ENCODE data around the gene HAVCR2. TPM values are rescaled to one million over a fixed set of nuclear protein-coding genes. Genes with fewer than 3 reads are reported as not detected.

HAVCR2 gene
- polyA plus RNA-seq, 1 donor from 2014 or later = 1.1 TPM

DNA sequence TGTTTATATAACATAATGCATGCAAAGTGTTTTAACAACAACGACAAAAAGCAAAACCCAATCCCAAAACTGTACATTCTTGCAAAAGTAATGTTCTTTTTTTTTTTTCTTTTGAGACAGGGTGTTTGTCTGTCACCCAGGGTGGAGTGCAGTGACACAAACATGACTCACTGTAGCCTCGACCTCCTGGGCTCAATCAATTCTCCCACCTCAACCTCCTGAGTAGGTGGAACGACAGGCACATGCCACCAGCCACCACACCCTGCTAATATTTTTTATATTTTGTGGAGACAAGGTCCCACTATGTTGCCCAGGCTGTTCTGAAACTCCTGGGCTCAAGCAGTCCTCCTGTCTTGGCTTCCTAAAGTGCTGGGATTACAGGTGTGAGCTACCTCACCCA is 36.3 kb downstream of the HAVCR2 start:
- no peak overlapping the region for H3K9ac ChIP-seq (ENCODE audit: low read length)
- H3K4me3 ChIP-seq (ENCODE audit: low read length) = no peak overlapping the region
- H3K27ac ChIP-seq (ENCODE audit: low read length) = no peak overlapping the region
- H3F3A ChIP-seq (ENCODE audit: insufficient read depth, low read length, poor library complexity, severe bottlenecking) = no peaks in the 10 kb centered on the region
- no peaks in the 10 kb centered on the region for H3K9me3 ChIP-seq (ENCODE audit: low read length)
- H4K20me1 ChIP-seq (ENCODE audit: insufficient read depth) = no peaks in the 10 kb centered on the region
- H2AFZ ChIP-seq (ENCODE audit: low read depth, low read length) = no peak overlapping the region
- H3K79me2 ChIP-seq (replicated peaks; ENCODE audit: insufficient read depth, low read length) = no peaks in the 10 kb centered on the region
- no peaks in the 10 kb centered on the region for H3K27me3 ChIP-seq (ENCODE audit: insufficient read depth, low read depth, low read length)
- TF ChIP-seq EZH2 (IDR thresholded peaks at IDR 0.05; ENCODE audit: borderline replicate concordance, insufficient read depth, low read length, poor library complexity, severe bottlenecking) (no peak), EP300 (conservative IDR thresholded peaks at IDR 0.05; ENCODE audit: poor library complexity, severe bottlenecking) (no peak), TAF1 (IDR thresholded peaks at IDR 0.05; ENCODE audit: low read depth) (no peak), SMC3 (conservative IDR thresholded peaks at IDR 0.05; ENCODE audit: poor library complexity) (no peak), POLR2AphosphoS5 (IDR thresholded peaks at IDR 0.05) (no peak), CTCF (IDR thresholded peaks at IDR 0.05; ENCODE audit: poor library complexity, severe bottlenecking) (no peak), MXI1 (conservative IDR thresholded peaks at IDR 0.05; ENCODE audit: poor library complexity, severe bottlenecking) (no peak), RAD21 (conservative IDR thresholded peaks at IDR 0.05) (no peak)
- TF ChIP-seq, protein P1, sequence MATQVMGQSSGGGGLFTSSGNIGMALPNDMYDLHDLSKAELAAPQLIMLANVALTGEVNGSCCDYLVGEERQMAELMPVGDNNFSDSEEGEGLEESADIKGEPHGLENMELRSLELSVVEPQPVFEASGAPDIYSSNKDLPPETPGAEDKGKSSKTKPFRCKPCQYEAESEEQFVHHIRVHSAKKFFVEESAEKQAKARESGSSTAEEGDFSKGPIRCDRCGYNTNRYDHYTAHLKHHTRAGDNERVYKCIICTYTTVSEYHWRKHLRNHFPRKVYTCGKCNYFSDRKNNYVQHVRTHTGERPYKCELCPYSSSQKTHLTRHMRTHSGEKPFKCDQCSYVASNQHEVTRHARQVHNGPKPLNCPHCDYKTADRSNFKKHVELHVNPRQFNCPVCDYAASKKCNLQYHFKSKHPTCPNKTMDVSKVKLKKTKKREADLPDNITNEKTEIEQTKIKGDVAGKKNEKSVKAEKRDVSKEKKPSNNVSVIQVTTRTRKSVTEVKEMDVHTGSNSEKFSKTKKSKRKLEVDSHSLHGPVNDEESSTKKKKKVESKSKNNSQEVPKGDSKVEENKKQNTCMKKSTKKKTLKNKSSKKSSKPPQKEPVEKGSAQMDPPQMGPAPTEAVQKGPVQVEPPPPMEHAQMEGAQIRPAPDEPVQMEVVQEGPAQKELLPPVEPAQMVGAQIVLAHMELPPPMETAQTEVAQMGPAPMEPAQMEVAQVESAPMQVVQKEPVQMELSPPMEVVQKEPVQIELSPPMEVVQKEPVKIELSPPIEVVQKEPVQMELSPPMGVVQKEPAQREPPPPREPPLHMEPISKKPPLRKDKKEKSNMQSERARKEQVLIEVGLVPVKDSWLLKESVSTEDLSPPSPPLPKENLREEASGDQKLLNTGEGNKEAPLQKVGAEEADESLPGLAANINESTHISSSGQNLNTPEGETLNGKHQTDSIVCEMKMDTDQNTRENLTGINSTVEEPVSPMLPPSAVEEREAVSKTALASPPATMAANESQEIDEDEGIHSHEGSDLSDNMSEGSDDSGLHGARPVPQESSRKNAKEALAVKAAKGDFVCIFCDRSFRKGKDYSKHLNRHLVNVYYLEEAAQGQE (IDR thresholded peaks at IDR 0.05; ENCODE audit: borderline replicate concordance) = no peak
- no peak overlapping the region for H3K4me2 ChIP-seq (ENCODE audit: low read length)
- no peaks in the 10 kb centered on the region for H3K9me2 ChIP-seq (ENCODE audit: insufficient read depth, low read length)
- H3K36me3 ChIP-seq (ENCODE audit: insufficient read depth, low read length) = no peaks in the 10 kb centered on the region

DNA sequence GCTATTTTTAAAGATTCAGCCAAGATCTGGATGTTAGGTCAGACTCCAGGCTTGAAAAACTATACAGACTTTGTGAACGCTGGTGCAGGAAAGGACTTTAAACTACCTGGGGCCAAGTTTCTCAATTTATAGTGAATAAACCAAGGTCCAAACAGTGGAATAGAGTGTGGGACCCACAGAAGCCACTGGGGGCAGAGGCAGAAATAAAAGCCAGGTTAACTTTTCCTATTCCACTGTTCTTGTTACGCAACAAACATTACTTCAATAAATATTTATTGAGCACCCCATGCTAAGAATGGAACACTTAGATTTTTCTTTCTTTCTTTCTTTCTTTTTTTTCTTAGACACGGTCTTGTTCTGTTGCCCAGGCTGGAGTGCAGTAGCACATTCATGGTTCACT is 38.9 kb downstream of the HAVCR2 start:
- Histone ChIP-seq H3K4me3 (ENCODE audit: low read length) (no peak overlapping the region), H4K20me1 (ENCODE audit: insufficient read depth) (no peaks in the 10 kb centered on the region), H3K9me3 (ENCODE audit: low read length) (no peaks in the 10 kb centered on the region), H3K9me2 (ENCODE audit: insufficient read depth, low read length) (no peaks in the 10 kb centered on the region), H3F3A (ENCODE audit: insufficient read depth, low read length, poor library complexity, severe bottlenecking) (no peaks in the 10 kb centered on the region), H3K4me2 (ENCODE audit: low read length) (no peak overlapping the region), H3K79me2 (replicated peaks; ENCODE audit: insufficient read depth, low read length) (no peaks in the 10 kb centered on the region), H2AFZ (ENCODE audit: low read depth, low read length) (no peak overlapping the region), H3K27me3 (ENCODE audit: insufficient read depth, low read depth, low read length) (no peaks in the 10 kb centered on the region), H3K9ac (ENCODE audit: low read length) (no peak overlapping the region), H3K36me3 (ENCODE audit: insufficient read depth, low read length) (no peaks in the 10 kb centered on the region), H3K27ac (ENCODE audit: low read length) (no peak overlapping the region)
- TF ChIP-seq TAF1 (IDR thresholded peaks at IDR 0.05; ENCODE audit: low read depth) (no peak), RAD21 (conservative IDR thresholded peaks at IDR 0.05) (no peak), EZH2 (IDR thresholded peaks at IDR 0.05; ENCODE audit: borderline replicate concordance, insufficient read depth, low read length, poor library complexity, severe bottlenecking) (no peak), EP300 (conservative IDR thresholded peaks at IDR 0.05; ENCODE audit: poor library complexity, severe bottlenecking) (no peak), MXI1 (conservative IDR thresholded peaks at IDR 0.05; ENCODE audit: poor library complexity, severe bottlenecking) (no peak), POLR2AphosphoS5 (IDR thresholded peaks at IDR 0.05) (no peak), SMC3 (conservative IDR thresholded peaks at IDR 0.05; ENCODE audit: poor library complexity) (no peak), CTCF (IDR thresholded peaks at IDR 0.05; ENCODE audit: poor library complexity, severe bottlenecking) (no peak)
- TF ChIP-seq, protein P1 (IDR thresholded peaks at IDR 0.05; ENCODE audit: borderline replicate concordance) = no peak
